SK-N-SH (cell line): ENCODE results near the gene SMIM27. TPM values are rescaled to one million over a fixed set of nuclear protein-coding genes. Genes with fewer than 3 reads are reported as not detected.

Experiments
- CTCF ChIA-PET: fragments of 300-600, 350-600 bp; formaldehyde crosslinking; extraction: SDS; loops from one replicate; lab custom pipeline; 2021; lab: Yijun Ruan, JAX
- POLR2A ChIA-PET: fragments of 350-600 bp; sonication (Branson Sonifier 250); formaldehyde crosslinking; extraction: SDS; loops from one replicate; lab custom pipeline; 2020; ENCODE audit warnings: antibody characterized with exemption, inconsistent platforms; lab: Yijun Ruan, JAX
- DNase-seq: peaks from one replicate; pipeline ENCODE4 v3.0.0; 2012
- H2AFZ ChIP-seq: fragments of 200-600 bp; sonication (generic); 2 replicates; pipeline ENCODE4 v1.8.1; 2016; ENCODE audit warnings: antibody characterized with exemption, mild to moderate bottlenecking, low read depth
- H3F3A ChIP-seq: fragments of 200-600 bp; sonication (generic); replicated peaks from 2 replicates; pipeline ENCODE3; 2016; ENCODE audit warnings: antibody characterized with exemption, mild to moderate bottlenecking; ENCODE audit not compliant: insufficient read depth
- H3K27ac ChIP-seq, 2 experiments: fragments of 200-500 bp in 1 of 2; fragments of 200-600 bp in 1 of 2; sonication (Bioruptor generic) in 1 of 2; sonication (generic), shearing (Covaris generic) in 1 of 2; 2 replicates each; pipeline versions ENCODE4 v1.5.1 to v1.6.1; 2014 to 2016; ENCODE audit warnings: low read depth in 2 of 2, inconsistent platforms in 1 of 2, low read length in 1 of 2, mild to moderate bottlenecking in 1 of 2, mixed read lengths in 1 of 2
- H3K27me3 ChIP-seq: fragments of 200-600 bp; sonication (generic), shearing (Covaris generic); 2 replicates; pipeline ENCODE4 v1.6.1; 2016; ENCODE audit warnings: mixed run types; ENCODE audit not compliant: insufficient read depth
- H3K36me3 ChIP-seq, 2 experiments: fragments of 200-500 bp in 1 of 2; fragments of 200-600 bp in 1 of 2; sonication (Bioruptor generic) in 1 of 2; sonication (generic) in 1 of 2; replicated peaks in 1 of 2; 2 replicates each; pipeline versions ENCODE3 to v1.5.1; 2014 to 2016; ENCODE audit warnings: low read length in 1 of 2, mild to moderate bottlenecking in 1 of 2; ENCODE audit not compliant: insufficient read depth in 2 of 2, control insufficient read depth in 1 of 2
- H3K4me1 ChIP-seq, 2 experiments: fragments of 200-500 bp in 1 of 2; fragments of 200-600 bp in 1 of 2; sonication (Bioruptor generic) in 1 of 2; sonication (generic), shearing (Covaris generic) in 1 of 2; 2 replicates each; pipeline versions ENCODE4 v1.5.1 to v1.6.1; 2014 to 2016; ENCODE audit warnings: low read depth in 1 of 2, low read length in 1 of 2, mixed run types in 1 of 2; ENCODE audit not compliant: insufficient read depth in 2 of 2, control insufficient read depth in 1 of 2
- H3K4me2 ChIP-seq: fragments of 200-600 bp; sonication (generic), shearing (Covaris generic); 2 replicates; pipeline ENCODE4 v1.6.1; 2017; ENCODE audit warnings: mixed run types
- H3K4me3 ChIP-seq, 2 experiments: fragments of 200-500 bp in 1 of 2; fragments of 200-600 bp in 1 of 2; sonication (Bioruptor generic) in 1 of 2; sonication (generic), shearing (Covaris generic) in 1 of 2; 2 replicates each; pipeline versions ENCODE4 v1.5.1 to v1.8.1; 2014 to 2016; ENCODE audit warnings: low read depth in 2 of 2, inconsistent platforms in 1 of 2, low read length in 1 of 2, mild to moderate bottlenecking in 1 of 2, mixed read lengths in 1 of 2, moderate library complexity in 1 of 2
- H3K79me2 ChIP-seq: fragments of 200-600 bp; sonication (generic); 2 replicates; pipeline ENCODE4 v1.8.1; 2017; ENCODE audit warnings: mild to moderate bottlenecking; ENCODE audit not compliant: insufficient read depth
- H3K9ac ChIP-seq: fragments of 200-600 bp; sonication (generic); 2 replicates; pipeline ENCODE4 v1.6.1; 2017; ENCODE audit warnings: mixed run types
- H3K9me2 ChIP-seq: fragments of 200-600 bp; sonication (generic); 2 replicates; pipeline ENCODE4 v1.6.1; 2017; ENCODE audit warnings: mixed run types
- H3K9me3 ChIP-seq: fragments of 200-600 bp; sonication (generic); 2 replicates; pipeline ENCODE4 v1.6.1; 2017; ENCODE audit warnings: mixed run types, mild to moderate bottlenecking, moderate library complexity
- H4K20me1 ChIP-seq: fragments of 200-600 bp; sonication (generic); 2 replicates; pipeline ENCODE4 v1.6.1; 2017; ENCODE audit warnings: mild to moderate bottlenecking, mixed run types; ENCODE audit not compliant: insufficient read depth
- CHD2 ChIP-seq: fragments of 150-350 bp; IDR thresholded peaks from 2 replicates; pipeline ENCODE4 v1.6.1; 2018; ENCODE audit warnings: low read length; ENCODE audit not compliant: partially characterized antibody
- CTCF ChIP-seq: fragments of 200-600 bp; sonication (generic); IDR thresholded peaks from 2 replicates; pipeline ENCODE4 v1.6.1; 2017; ENCODE audit warnings: antibody characterized with exemption, mild to moderate bottlenecking, moderate library complexity
- EP300 ChIP-seq, 2 experiments: IDR thresholded peaks; 2 replicates each; pipeline versions ENCODE4 v1.4.0 to v1.6.1; 2012; ENCODE audit warnings: borderline replicate concordance in 1 of 2, low read depth in 1 of 2, low read length in 1 of 2
- EZH2phosphoT487 ChIP-seq: fragments of 200-600 bp; sonication (generic); IDR thresholded peaks from 2 replicates; pipeline ENCODE4 v1.6.1; 2017; ENCODE audit warnings: low read depth, mixed run types, mild to moderate bottlenecking, antibody characterized with exemption, moderate library complexity, borderline replicate concordance
- FOSL2 ChIP-seq: IDR thresholded peaks from 2 replicates; pipeline ENCODE4 v1.4.0; 2012; ENCODE audit warnings: low read depth, mild to moderate bottlenecking, moderate library complexity, borderline replicate concordance
- GABPA ChIP-seq: IDR thresholded peaks from 2 replicates; pipeline ENCODE4 v1.4.0; 2012; ENCODE audit warnings: low read depth, mild to moderate bottlenecking
- JUND ChIP-seq: IDR thresholded peaks from 2 replicates; pipeline ENCODE4 v1.4.0; 2012
- MEF2A ChIP-seq: IDR thresholded peaks from 2 replicates; pipeline ENCODE4 v1.4.0; 2012; ENCODE audit warnings: low read depth, borderline replicate concordance
- NFIC ChIP-seq: IDR thresholded peaks from 2 replicates; pipeline ENCODE4 v1.4.0; 2012; ENCODE audit warnings: borderline replicate concordance
- NRF1 ChIP-seq: IDR thresholded peaks from 2 replicates; pipeline ENCODE4 v1.6.1; 2012; ENCODE audit warnings: low read depth, mild to moderate bottlenecking, low read length
- RCOR1 ChIP-seq: fragments of 150-350 bp; IDR thresholded peaks from 2 replicates; pipeline ENCODE4 v1.6.1; 2017; ENCODE audit warnings: antibody characterized with exemption, low read length
- RXRA ChIP-seq: IDR thresholded peaks from 2 replicates; pipeline ENCODE4 v1.4.0; 2012; ENCODE audit warnings: low read depth, mild to moderate bottlenecking, borderline replicate concordance
- SMC3 ChIP-seq: IDR thresholded peaks from 2 replicates; pipeline ENCODE4 v1.6.1; 2012; ENCODE audit warnings: low read depth, low read length, improper control_type of control experiment
- TCF12 ChIP-seq: IDR thresholded peaks from 2 replicates; pipeline ENCODE4 v1.4.0; 2012
- TEAD4 ChIP-seq: IDR thresholded peaks from 2 replicates; pipeline ENCODE4 v1.4.0; 2012; ENCODE audit warnings: mild to moderate bottlenecking, borderline replicate concordance; ENCODE audit not compliant: insufficient read depth
- YY1 ChIP-seq: IDR thresholded peaks from 2 replicates; pipeline ENCODE4 v1.4.0; 2012; ENCODE audit warnings: low read depth, mild to moderate bottlenecking
- WGBS: methylation state at CpG from one replicate; pipeline ENCODE4 v1.1.6; 2017; ENCODE audit warnings: low lambda C conversion rate; 5-methylcytosine and 5-hydroxymethylcytosine counted together
- polyA plus RNA-seq, 3 experiments: library from polyadenylated mRNA; depleted of rRNA; stranded (reverse); fragments of >200 nt; gene quantifications; 2 replicates each; pipeline ENCODE4 v1.2.3, GENCODE V29; 2012
- TF ChIP-seq, protein P1 (sequence below): IDR thresholded peaks from 2 replicates; pipeline ENCODE4 v1.4.0; 2012; ENCODE audit warnings: low read depth, borderline replicate concordance

The SMIM27 gene
- polyA plus RNA-seq, 1 of the 3 experiments (the other 2 are of a cell fraction) = 6.0 TPM

DNA sequence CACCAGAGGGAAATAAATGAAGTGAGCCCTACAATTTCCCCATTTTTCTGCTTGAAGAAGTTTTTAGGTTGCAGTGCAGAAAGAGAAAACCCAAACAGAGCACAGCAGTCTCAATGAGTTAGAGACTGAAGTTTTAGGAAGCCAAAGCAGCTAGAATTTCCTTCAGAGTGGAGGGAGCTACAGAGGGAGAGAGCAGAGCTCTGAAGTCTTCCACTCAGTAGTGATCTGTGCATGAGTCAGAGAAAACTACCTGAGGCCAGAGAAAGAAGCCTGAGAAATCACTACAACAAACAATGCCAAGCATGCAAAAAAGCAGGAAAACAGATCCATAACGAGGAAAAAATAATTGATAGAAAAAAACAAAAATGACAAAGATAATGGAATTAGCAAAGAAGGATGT lies 38.8 kb downstream of the SMIM27 start:
- no peaks in the 10 kb centered on the region for H3K79me2 ChIP-seq
- no peaks in the 10 kb centered on the region for H3K9me2 ChIP-seq
- H4K20me1 ChIP-seq = no peaks in the 10 kb centered on the region
- ChIA-PET POLR2A (no interaction called here), CTCF (interaction anchor here (3.7 to 20.6 kb wide), 4 partner anchors 11 to 378 kb away, joined by 25 to 620 read pairs (median 116); no protein-coding TSS in a partner anchor)
- no peak overlapping the region for H3K4me2 ChIP-seq
- H2AFZ ChIP-seq = no peak overlapping the region
- 24% methylated on average over 1 of the region's 1 CpG for WGBS
- peaks cover 0 to 3% of the 10 kb centered on the region in 2 experiments; a peak in 1 of 4 replicates for H3K4me1 ChIP-seq
- no peak overlapping the region for H3K9ac ChIP-seq
- H3F3A ChIP-seq = no peaks in the 10 kb centered on the region
- H3K9me3 ChIP-seq = no peaks in the 10 kb centered on the region
- no peaks in the 10 kb centered on the region for H3K27me3 ChIP-seq
- H3K4me3 ChIP-seq = no peak overlapping the region
- no peak overlapping the region for H3K27ac ChIP-seq
- no peaks in the 10 kb centered on the region for H3K36me3 ChIP-seq
- TF ChIP-seq NFIC (no peak), CHD2 (no peak), NRF1 (no peak), MEF2A (no peak), JUND (no peak), EZH2phosphoT487 (no peak), SMC3 (no peak), GABPA (no peak), EP300 (IDR thresholded peaks at IDR 0.05; ENCODE audit: borderline replicate concordance in 1 of 2, low read depth in 1 of 2, low read length in 1 of 2) (no peak), FOSL2 (no peak), TEAD4 (no peak), RXRA (no peak), CTCF (no peak), TCF12 (no peak), YY1 (no peak)
- TF ChIP-seq, protein P1, sequence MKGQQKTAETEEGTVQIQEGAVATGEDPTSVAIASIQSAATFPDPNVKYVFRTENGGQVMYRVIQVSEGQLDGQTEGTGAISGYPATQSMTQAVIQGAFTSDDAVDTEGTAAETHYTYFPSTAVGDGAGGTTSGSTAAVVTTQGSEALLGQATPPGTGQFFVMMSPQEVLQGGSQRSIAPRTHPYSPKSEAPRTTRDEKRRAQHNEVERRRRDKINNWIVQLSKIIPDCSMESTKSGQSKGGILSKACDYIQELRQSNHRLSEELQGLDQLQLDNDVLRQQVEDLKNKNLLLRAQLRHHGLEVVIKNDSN = no peak
- no peak for DNase-seq

GRCh38 chr9:32596096-32596865 lies 44.2 kb downstream of the SMIM27 start:
- Histone ChIP-seq H3K4me3 (no peak overlapping the region), H3K27ac (no peak overlapping the region), H3K4me1 (no peaks in the 10 kb centered on the region), H3K27me3 (no peaks in the 10 kb centered on the region), H3K36me3 (no peaks in the 10 kb centered on the region)
- POLR2A ChIA-PET = no interaction called here
- TF ChIP-seq RCOR1 (no peak), NFIC (no peak)
- TF ChIP-seq, all 33 proteins: peak for 0
- DNase-seq = no peak
- 35% methylated on average over 4 of the region's 4 CpGs for WGBS
- no peak overlapping the region for H3K9ac ChIP-seq
- H3K79me2 ChIP-seq = no peaks in the 10 kb centered on the region
- no peaks in the 10 kb centered on the region for H3K9me2 ChIP-seq
- CTCF ChIA-PET = interaction anchor here (0.7 to 1.5 kb wide), 6 partner anchors 8 to 372 kb away, joined by 3 to 6 read pairs (median 3); no protein-coding TSS in a partner anchor
- H4K20me1 ChIP-seq = no peaks in the 10 kb centered on the region
- H3K4me2 ChIP-seq = no peak overlapping the region
- no peaks in the 10 kb centered on the region for H3K9me3 ChIP-seq
- H3F3A ChIP-seq = no peaks in the 10 kb centered on the region
- H2AFZ ChIP-seq = no peak overlapping the region
